ENCODE data around the gene ASPSCR1. TPM values are rescaled to one million over a fixed set of nuclear protein-coding genes. Genes with fewer than 3 reads are reported as not detected.
A peak's percentile ranks its signal among the peaks of the same experiment; 100 is the strongest.

The ASPSCR1 gene
- total and polyA plus RNA-seq, 9 of the 15 experiments (the other 6 are each of a cell fraction or from before 2014, with no cell fraction given) = 0.90 to 36.9 (median 11.6) TPM

- H3K36me3 ChIP-seq (ENCODE audit: control insufficient read depth, insufficient read depth, low read length) = peaks cover 6% of the 10 kb centered on the region; the same call in 1 of the 3 replicates
- no peaks in the 10 kb centered on the region for H4K20me1 ChIP-seq (replicated peaks; ENCODE audit: control insufficient read depth, insufficient read depth, low read length)
- no peak overlapping the region for H3K4me3 ChIP-seq
- DNase-seq (ENCODE audit: extremely low read depth in 1 of 4, low spot score in 3 of 4) (no peak), ATAC-seq (no peak), FAIRE-seq (no peak)
- ChIA-PET CTCF (ENCODE audit: low intra/inter-chr PET ratio) (interaction anchor here (0.6 to 0.7 kb wide), 2 partner anchors 342 to 1035 kb away, joined by 3 to 4 read pairs; partner anchors contain the start of gene PDE6G), POLR2A (interaction anchor here (1.1 kb wide), 1 partner anchor 21 kb away, joined by 3 read pairs; no protein-coding TSS in a partner anchor)
- no peaks in the 10 kb centered on the region for H3K9me3 ChIP-seq (replicated peaks; ENCODE audit: control insufficient read depth, insufficient read depth, low read depth, low read length)
- no peaks in the 10 kb centered on the region for H3K79me2 ChIP-seq (ENCODE audit: control insufficient read depth, insufficient read depth, low read length)
- H3K27me3 ChIP-seq (ENCODE audit: control insufficient read depth in 2 of 2, insufficient read depth in 2 of 2, low read length in 2 of 2) = no peaks in the 10 kb centered on the region
- no peak overlapping the region for H3K27ac ChIP-seq (ENCODE audit: extremely low read depth, low read depth, low read length)
- BruUV-seq (replicated peaks) = no TSS peak
- H3K9me1 ChIP-seq (ENCODE audit: control insufficient read depth, insufficient read depth, low read length) = peaks cover 1% of the 10 kb centered on the region
- WGBS (ENCODE audit: insufficient coverage, low coverage, missing lambda C conversion rate) = 77% methylated on average over 14 of the region's 14 CpGs
- H3K4me1 ChIP-seq (replicated peaks in 1 of 2; ENCODE audit: control insufficient read depth in 2 of 2, insufficient read depth in 2 of 2, low read length in 2 of 2) = peaks cover 0 to 62% of the 10 kb centered on the region in 2 experiments; a peak in 2 of 5 replicates
- H3K4me2 ChIP-seq (ENCODE audit: insufficient read depth, low read length) = no peak overlapping the region
- TF ChIP-seq GABPA (tag; conservative IDR thresholded peaks at IDR 0.05; ENCODE audit: low read depth) (no peak), THAP7 (CRISPR knock-in tag; IDR thresholded peaks at IDR 0.05) (no peak), TFAM (CRISPR knock-in tag; conservative IDR thresholded peaks at IDR 0.05) (no peak), ZNF717 (CRISPR knock-in tag; IDR thresholded peaks at IDR 0.05) (no peak), ILK (tag; IDR thresholded peaks at IDR 0.05; ENCODE audit: borderline replicate concordance, low read depth) (no peak), XRCC4 (IDR thresholded peaks at IDR 0.05; ENCODE audit: extremely low read depth, insufficient read depth, insufficient read length) (no peak), ZNF583 (CRISPR knock-in tag; IDR thresholded peaks at IDR 0.05) (no peak), ZBTB8A (IDR thresholded peaks at IDR 0.05; ENCODE audit: partially characterized antibody) (no peak), ZNF121 (CRISPR knock-in tag; conservative IDR thresholded peaks at IDR 0.05) (no peak), ASH1L (IDR thresholded peaks at IDR 0.05; ENCODE audit: borderline replicate concordance, low read depth, partially characterized antibody) (no peak), SRSF1 (IDR thresholded peaks at IDR 0.05; ENCODE audit: low read depth, low read length) (no peak), ZNF174 (CRISPR knock-in tag; IDR thresholded peaks at IDR 0.05) (no peak), DNMT1 (IDR thresholded peaks at IDR 0.05) (no peak)
- TF ChIP-seq, protein P1, sequence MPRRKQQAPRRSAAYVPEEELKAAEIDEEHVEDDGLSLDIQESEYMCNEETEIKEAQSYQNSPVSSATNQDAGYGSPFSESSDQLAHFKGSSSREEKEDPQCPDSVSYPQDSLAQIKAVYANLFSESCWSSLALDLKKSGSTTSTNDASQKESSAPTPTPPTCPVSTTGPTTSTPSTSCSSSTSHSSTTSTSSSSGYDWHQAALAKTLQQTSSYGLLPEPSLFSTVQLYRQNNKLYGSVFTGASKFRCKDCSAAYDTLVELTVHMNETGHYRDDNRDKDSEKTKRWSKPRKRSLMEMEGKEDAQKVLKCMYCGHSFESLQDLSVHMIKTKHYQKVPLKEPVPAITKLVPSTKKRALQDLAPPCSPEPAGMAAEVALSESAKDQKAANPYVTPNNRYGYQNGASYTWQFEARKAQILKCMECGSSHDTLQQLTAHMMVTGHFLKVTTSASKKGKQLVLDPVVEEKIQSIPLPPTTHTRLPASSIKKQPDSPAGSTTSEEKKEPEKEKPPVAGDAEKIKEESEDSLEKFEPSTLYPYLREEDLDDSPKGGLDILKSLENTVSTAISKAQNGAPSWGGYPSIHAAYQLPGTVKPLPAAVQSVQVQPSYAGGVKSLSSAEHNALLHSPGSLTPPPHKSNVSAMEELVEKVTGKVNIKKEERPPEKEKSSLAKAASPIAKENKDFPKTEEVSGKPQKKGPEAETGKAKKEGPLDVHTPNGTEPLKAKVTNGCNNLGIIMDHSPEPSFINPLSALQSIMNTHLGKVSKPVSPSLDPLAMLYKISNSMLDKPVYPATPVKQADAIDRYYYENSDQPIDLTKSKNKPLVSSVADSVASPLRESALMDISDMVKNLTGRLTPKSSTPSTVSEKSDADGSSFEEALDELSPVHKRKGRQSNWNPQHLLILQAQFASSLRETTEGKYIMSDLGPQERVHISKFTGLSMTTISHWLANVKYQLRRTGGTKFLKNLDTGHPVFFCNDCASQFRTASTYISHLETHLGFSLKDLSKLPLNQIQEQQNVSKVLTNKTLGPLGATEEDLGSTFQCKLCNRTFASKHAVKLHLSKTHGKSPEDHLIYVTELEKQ (CRISPR knock-in tag; IDR thresholded peaks at IDR 0.05) = no peak
- TF ChIP-seq, protein P2, sequence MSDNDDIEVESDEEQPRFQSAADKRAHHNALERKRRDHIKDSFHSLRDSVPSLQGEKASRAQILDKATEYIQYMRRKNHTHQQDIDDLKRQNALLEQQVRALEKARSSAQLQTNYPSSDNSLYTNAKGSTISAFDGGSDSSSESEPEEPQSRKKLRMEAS (CRISPR knock-in tag; IDR thresholded peaks at IDR 0.05) = no peak
- TF ChIP-seq, protein P3, sequence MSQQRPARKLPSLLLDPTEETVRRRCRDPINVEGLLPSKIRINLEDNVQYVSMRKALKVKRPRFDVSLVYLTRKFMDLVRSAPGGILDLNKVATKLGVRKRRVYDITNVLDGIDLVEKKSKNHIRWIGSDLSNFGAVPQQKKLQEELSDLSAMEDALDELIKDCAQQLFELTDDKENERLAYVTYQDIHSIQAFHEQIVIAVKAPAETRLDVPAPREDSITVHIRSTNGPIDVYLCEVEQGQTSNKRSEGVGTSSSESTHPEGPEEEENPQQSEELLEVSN (IDR thresholded peaks at IDR 0.05; ENCODE audit: borderline replicate concordance in 1 of 2, extremely low read depth in 1 of 2, insufficient read depth in 1 of 2, insufficient read length in 1 of 2, low read depth in 1 of 2, low read length in 1 of 2, poor library complexity in 1 of 2, severe bottlenecking in 1 of 2) = no peak
- 0 out of 4 replicates have a peak overlapping the region, but pooled peaks of 1 of the 2 experiments have one; percentile 67 for H3K9ac ChIP-seq (ENCODE audit: insufficient read depth in 1 of 2, low read depth in 2 of 2, low read length in 2 of 2)
- intact Hi-C loops (cut with micrococcal nuclease) (no loop called here), in situ Hi-C loops (cut with MboI) (no loop called here)
- H2AFZ ChIP-seq (ENCODE audit: low read depth, low read length) = no peak overlapping the region
Measured at GRCh38 chr17:81998691-81999438, 21.4 kb downstream of the ASPSCR1 start.

Data from K562 (cell line).